Right lobe of liver (tissue), 4 donors: ENCODE results near the gene XCR1.

ENCODE experiments used
- POLR2A ChIP-seq: fragments of 450-650 bp; IDR thresholded peaks from one replicate; pipeline ENCODE4 v1.6.1; 2017; ENCODE audit warnings: antibody characterized with exemption, mild to moderate bottlenecking
- TF ChIP-seq, protein P1 (sequence below), 4 donors: fragments of 200-600 bp in 3 of 4; fragments of 450-650 bp in 1 of 4; IDR thresholded peaks; one replicate each; pipeline versions ENCODE4 v1.5.1 to v1.8.0; 2016 to 2022; ENCODE audit warnings: antibody characterized with exemption in 4 of 4, mild to moderate bottlenecking in 2 of 4
- donor health status: DM: no; HTN: no; CAD: no.
- donor health status: DM: no; HTN: no; CAD: no.
- donor health status: DM: no; HTN: yes; CAD: no.

GRCh38 chr3:46058981-46059380, 31.7 kb upstream of the XCR1 start:
- TF ChIP-seq, protein P1, sequence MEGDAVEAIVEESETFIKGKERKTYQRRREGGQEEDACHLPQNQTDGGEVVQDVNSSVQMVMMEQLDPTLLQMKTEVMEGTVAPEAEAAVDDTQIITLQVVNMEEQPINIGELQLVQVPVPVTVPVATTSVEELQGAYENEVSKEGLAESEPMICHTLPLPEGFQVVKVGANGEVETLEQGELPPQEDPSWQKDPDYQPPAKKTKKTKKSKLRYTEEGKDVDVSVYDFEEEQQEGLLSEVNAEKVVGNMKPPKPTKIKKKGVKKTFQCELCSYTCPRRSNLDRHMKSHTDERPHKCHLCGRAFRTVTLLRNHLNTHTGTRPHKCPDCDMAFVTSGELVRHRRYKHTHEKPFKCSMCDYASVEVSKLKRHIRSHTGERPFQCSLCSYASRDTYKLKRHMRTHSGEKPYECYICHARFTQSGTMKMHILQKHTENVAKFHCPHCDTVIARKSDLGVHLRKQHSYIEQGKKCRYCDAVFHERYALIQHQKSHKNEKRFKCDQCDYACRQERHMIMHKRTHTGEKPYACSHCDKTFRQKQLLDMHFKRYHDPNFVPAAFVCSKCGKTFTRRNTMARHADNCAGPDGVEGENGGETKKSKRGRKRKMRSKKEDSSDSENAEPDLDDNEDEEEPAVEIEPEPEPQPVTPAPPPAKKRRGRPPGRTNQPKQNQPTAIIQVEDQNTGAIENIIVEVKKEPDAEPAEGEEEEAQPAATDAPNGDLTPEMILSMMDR (IDR thresholded peaks at IDR 0.05) = no peak
- no peak for TF ChIP-seq POLR2A
